Epithelial cell of prostate (primary cell): ENCODE data around the gene PCDHGC5.

ENCODE experiments used
- DNase-seq: peaks from one replicate; pipeline ENCODE4 v3.0.0-alpha.2; 2011; ENCODE audit warnings: low read depth, low spot score
- H3K27ac ChIP-seq: fragments of 450-650 bp; 2 replicates; pipeline ENCODE4 v1.5.1; 2017; ENCODE audit warnings: mild to moderate bottlenecking

PCDHGC5 gene

DNA sequence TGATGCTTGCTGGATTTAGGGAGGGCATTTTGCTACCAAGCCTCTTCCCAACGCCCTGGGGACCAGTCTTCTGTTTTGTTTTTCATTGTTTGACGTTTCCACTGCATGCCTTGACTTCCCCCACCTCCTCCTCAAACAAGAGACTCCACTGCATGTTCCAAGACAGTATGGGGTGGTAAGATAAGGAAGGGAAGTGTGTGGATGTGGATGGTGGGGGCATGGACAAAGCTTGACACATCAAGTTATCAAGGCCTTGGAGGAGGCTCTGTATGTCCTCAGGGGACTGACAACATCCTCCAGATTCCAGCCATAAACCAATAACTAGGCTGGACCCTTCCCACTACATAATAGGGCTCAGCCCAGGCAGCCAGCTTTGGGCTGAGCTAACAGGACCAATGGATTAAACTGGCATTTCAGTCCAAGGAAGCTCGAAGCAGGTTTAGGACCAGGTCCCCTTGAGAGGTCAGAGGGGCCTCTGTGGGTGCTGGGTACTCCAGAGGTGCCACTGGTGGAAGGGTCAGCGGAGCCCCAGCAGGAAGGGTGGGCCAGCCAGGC lies 23.0 kb downstream of the PCDHGC5 start:
- no peak for DNase-seq
- peak overlapping the region; percentile 97 for H3K27ac ChIP-seq

DNA sequence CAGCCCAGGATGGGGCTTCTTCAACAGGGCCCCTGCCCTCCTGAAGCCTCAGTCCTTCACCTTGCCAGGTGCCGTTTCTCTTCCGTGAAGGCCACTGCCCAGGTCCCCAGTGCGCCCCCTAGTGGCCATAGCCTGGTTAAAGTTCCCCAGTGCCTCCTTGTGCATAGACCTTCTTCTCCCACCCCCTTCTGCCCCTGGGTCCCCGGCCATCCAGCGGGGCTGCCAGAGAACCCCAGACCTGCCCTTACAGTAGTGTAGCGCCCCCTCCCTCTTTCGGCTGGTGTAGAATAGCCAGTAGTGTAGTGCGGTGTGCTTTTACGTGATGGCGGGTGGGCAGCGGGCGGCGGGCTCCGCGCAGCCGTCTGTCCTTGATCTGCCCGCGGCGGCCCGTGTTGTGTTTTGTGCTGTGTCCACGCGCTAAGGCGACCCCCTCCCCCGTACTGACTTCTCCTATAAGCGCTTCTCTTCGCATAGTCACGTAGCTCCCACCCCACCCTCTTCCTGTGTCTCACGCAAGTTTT lies 23.6 kb downstream of the PCDHGC5 start:
- H3K27ac ChIP-seq, result peak overlapping the region; percentile 97
- DNase-seq, result no peak

DNA sequence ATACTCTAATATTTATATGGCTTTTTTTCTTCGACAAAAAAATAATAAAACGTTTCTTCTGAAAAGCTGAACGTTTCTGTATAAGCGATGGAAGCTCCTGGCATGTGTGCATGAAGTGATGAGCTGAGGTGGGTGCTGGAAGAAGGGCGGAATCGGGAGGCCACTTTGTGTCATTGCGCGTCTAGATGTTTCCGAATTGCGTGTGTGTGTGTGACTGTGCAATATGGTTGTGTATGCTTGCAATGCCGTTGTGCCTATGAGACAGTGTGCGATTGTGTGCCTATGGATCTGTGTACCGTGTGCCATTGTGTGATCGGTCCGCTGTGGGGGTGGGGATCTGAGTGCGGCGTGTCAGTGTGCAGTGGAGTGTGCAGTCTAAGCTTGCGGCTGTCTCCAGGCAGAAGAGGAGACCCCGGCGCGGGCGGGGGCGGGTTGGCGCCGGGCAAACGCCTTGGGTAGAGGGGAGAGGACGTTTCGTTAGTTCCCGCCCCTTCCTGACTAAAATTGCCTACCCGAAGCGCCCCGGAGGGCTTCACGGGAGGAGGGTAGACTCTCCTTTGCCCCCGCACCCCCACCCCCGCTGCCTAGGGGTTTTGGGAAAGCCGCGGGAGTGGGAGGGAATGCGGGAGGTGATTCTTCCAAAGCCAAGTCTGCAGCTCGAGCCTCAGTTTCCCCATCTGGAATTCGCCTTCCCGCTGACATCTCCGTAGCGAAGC lies 24.2 kb downstream of the PCDHGC5 start:
- H3K27ac ChIP-seq, result peak overlapping the region; percentile 97
- no peak for DNase-seq

DNA sequence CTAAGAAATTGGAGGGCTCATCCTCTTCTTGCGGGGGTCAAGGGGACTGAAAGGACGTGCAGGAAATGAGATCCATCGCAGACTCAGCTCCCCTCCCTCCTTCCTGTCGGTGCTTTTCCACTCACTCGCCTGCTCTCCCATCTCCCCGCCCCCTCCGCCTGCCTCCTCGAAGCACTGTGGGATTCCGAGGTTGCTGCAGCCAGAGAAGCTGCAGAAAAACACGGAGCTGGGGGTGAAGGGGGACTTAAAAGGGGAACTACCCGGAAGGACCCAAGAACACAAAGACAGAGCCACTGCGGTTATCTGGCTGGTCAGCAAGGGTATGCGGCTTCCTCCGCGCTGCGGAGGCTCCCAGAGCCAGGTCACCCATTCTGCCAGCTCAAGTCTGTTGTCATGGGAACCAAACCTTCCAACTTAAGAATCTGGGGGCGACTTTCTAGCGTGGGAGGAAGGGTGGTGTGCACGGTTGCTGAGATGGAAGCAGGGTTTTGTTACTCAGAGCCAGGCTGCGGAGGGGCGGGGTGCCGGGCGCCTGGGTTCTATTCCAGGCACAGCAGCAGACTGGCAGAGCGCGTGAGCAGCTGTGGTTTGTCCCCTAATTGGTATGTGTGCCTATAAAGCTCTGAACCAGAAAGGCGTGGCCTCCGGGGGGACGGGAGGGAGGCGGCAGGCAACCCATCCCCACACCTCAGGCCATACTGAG lies 24.9 kb downstream of the PCDHGC5 start:
- no peak for DNase-seq

DNA sequence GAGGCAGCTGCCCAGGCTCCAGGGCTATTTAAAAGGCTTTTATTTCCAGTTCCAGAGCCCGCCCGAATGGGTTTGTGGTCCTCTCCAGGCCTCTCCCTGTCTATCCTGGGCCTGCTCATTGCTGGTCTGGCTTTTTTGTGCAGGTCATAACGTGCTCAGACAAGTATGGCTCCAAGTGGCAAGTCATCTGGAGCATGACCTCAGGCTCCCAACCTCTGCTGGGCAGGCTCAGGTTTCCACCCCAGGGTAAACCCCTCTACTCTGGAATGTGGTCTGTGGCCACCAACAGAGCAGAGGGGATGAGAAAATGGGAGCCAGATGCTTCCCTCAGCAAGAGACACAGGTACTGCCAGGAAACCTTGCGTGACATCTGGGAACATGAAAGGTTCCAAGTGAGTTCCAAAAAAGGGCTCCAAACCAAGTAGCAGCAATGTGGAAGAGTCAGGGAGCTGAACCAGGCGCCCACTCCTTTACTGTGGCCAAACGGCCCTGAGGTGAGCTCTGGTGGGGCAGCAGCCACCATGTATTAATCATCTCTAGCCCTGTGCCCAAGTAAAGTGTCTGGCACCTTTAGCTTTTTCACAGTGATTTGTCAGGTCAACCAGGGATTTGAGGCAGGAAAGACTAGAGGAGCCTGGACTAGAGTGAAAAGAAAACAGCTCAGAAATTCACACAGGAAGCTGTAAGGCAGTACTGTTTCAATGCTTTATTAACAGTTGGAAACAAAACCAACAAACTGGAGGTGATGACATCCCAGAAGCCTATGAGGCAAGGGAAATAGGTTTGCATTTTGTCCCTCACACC lies 25.7 kb downstream of the PCDHGC5 start:
- DNase-seq, result peak; percentile 88

More for the DNA sequence above, 24.9 kb downstream of the PCDHGC5 start:
- H3K27ac ChIP-seq, result peak overlapping the region; percentile 97

DNA sequence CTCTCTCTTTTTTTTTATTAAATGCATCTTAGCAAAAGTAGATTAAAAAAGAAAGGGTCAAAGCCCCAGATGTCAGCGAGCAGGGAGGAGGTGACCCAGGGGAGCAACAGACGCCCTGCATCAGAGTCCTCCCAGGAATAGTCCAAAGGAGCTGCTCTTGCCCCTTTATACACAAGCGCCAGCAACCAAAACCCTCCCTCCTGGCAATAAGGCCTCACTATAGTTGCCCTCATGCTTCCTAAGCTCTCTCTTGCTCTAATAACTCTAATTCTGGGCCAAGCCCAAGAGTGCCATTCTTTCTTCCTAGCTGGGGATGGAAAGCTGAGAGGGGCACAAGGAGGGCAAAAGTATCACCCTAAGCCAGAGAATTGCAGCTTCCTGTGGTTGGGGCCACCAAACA lies 26.3 kb downstream of the PCDHGC5 start:
- peak overlapping the region; percentile 97 for H3K27ac ChIP-seq
- no peak for DNase-seq

More for the DNA sequence above, 25.7 kb downstream of the PCDHGC5 start:
- peak overlapping the region; percentile 97 for H3K27ac ChIP-seq

DNA sequence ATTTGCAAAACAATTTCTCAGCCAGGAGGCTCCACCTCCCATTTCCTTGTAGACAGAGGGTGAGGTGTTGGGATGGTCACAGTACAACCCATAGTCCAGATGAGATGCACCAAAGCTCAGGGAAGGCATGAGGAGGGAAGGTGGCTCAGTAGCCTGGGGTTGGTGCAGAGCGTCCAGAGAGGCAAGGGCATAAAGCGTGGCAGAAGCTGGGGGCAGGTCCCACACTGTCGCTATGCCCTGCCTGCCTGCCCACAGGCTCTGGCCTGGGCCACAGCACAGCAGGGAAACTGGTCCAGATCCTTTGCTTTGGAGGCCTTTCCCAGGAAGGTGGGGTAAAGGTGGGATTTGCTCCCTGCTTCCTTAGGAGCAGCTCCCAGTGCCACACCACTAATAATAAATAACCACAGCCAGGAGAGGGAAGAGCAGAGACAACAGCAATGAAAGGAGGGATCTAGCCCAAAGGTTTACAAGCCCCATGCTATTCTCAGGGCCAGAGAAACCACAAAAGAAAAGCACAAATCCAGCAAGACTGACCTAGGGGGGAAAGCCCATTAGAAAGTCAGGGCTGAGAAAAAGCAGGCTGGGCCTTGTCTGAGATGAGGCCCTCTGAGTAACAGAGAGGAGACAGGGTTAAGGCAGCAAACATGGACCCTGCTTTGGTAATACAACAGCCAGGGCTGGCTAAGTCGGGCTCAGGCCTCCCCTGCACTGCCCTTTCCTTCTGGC lies 27.2 kb downstream of the PCDHGC5 start:
- DNase-seq, result no peak
- H3K27ac ChIP-seq, result peak overlapping the region; percentile 97

DNA sequence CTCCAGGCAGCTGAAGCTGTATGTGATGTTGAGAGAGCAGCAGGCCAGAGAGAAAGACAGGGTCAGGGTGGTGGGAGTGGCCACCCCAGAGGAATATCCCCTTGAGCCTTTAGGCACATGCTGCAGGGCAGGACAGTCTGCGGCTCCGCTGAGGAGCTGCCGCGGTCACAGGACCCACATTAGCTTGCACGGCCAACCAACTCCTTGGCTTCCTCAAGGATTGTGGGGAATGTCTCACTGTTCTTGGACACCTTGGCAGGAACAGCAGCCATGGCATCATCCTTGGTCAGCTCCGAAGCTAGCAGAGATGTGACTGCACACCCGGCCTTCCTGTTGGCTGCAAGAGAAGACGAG lies 27.8 kb downstream of the PCDHGC5 start:
- DNase-seq, result no peak
- peak overlapping the region; percentile 97 for H3K27ac ChIP-seq

DNA sequence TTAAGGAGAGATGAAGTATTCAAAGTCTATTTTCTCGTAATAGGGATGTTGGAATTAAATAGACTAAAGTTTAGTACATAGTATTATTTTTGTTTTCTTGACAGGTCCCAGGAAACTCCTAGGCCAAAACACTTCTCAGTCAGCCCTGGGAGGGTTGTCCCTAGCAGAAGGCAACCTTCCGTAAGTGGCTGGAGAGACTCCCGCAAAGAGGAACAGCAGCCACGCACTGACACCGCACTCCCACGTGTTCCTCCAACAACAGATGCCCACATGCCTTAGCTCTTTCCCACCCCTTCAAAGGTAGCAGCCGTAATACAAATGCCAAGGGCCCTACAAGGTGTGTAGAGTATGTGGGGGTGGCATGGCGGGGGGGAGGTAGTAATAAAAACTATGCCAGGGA lies 28.4 kb downstream of the PCDHGC5 start:
- peak overlapping the region; percentile 97 for H3K27ac ChIP-seq
- no peak for DNase-seq

DNA sequence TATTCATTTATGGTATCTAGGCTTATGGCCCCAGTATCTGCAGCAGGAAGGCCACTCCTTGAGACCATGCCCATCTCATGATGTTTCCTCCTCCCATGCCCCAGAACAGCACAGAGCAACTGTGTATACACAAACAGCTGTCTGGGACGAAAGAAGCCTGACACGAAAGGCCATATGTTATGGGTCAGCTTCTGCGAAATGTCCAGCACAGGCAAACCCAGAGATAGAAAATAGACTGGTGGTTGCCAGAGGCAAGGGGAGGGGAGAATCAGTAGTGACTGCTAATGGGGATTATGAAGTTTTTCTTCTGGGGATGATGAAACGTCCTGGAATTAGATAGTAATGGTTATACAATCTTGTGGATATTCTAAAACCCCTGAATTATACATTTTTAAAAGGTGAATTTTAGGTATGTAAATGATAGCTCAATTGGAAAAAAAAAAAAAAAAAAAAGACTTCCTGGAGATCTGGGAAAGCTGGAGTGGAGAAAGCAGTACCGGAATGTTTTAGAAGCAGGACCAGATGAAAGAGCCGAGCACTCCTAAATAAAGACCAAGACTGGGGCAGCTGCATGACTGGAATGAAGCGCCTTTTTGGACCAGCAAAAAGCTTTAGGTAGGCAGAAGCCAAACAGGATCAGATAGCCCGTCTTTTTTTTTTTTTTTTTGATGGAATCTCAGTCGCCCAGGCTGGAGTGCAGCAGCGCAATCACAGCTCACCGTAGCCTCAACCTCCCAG lies 29.2 kb downstream of the PCDHGC5 start:
- peak overlapping the region; percentile 97 for H3K27ac ChIP-seq
- no peak for DNase-seq

DNA sequence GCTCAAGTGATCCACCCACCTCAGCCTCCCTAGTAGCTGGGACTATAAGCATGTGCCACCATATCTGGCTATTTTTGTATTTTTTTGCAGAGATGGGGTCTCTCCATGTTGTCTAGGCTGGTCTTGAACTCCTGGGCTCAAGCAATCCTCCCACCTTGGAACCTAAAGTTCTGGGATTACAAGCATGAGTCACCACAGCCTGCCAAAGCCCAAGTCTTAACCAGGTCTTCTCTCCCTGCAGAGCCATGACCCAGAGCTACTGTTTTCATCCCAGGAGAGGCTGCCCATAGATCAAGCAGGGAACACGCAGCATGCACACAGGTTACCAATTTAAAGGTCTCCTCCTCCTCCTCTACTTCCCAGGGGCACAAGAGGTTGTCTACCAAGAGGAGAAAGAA lies 29.7 kb downstream of the PCDHGC5 start:
- peak overlapping the region; percentile 97 for H3K27ac ChIP-seq
- no peak for DNase-seq

DNA sequence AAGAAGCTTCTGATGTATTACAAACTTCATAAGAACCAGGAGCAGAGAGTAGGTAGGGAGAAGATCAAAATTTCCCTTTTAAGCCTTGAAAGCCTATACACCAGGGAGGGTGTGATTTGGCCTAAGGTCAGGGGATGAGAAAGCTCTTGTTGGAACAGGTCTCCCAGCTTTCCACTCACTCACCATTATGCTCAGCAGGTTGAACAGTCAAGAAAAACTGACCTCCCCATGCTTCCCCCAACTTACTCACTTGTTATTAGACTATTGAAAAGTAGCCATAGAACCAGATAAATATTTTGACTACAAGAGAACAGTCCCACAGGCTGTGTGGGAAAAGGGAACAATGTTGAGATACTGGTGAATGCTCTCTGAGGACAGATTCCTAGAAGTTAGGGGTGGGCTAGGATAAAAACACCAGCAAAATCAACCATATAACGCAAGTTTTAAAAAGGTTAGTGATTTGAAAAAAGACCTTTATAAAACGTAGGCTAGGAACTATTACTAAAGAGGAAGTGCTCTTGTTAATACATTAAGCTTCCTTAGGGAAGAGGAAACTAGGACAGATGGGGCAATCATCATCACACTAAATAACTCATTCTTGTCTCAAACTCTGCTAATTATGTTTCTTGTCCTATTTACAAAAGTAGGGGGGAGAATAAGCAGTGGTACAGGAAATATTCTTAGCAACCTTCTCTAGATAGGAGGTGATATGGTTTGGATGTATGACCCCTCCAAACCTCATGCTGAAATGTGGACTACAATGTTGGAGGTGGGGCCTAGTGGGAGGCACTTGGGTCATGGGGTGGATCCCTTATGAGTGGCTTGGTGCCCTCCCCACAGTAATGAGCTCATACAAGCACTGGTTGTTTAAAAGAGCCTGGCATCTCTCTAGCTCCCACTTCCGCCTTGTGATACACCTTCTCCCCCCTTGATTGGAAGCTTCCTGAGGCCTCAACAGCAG lies 31.0 kb downstream of the PCDHGC5 start:
- no peak for DNase-seq
- H3K27ac ChIP-seq, result peak overlapping the region; percentile 97

DNA sequence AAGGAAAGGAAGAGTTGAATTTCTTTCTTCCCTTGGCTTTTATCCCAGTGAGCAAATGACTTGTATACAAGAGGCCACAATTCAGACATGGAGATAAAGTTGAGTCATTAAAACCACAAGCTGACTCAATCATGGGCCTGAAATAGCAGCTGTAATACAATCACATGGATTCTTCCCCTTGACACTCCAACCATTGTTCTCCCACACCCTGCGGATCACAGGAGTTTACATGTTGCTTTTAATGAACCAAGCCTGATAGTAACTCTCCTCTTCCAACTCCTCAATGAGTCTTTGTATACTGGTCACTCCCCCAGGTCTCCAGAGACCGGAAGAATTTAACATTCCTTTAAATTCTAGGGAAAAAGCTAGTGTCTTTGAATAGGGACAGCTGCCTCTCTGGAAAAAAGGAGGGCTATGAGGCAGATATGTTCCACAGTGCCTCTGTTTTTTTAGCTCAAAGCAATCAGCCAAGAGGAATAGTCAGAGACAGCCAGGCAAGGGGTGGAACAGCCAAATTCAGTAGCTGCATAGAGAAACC lies 32.4 kb downstream of the PCDHGC5 start:
- peak; percentile 98 for DNase-seq
- H3K27ac ChIP-seq, result peak overlapping the region; percentile 97

DNA sequence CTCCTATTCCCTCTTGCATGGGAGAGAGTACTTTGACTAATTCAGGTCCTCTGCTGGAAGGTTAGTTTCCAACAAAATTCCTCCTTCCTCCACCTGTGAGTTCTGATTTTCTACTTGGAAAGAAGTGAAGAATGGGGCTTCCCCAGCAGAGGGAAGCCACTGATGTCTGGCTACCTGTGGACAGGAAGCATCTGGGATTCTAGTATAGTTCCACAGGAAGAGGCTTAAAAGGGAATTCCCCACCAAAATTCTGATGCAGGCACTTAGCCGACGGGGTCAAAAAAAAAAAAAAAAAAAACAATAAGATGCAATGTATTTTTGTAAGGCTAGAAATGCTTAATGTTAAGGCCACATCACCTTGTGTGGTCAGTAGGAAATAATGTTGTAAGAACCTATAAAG lies 33.4 kb downstream of the PCDHGC5 start:
- H3K27ac ChIP-seq, result peak overlapping the region; percentile 97
- no peak for DNase-seq

DNA sequence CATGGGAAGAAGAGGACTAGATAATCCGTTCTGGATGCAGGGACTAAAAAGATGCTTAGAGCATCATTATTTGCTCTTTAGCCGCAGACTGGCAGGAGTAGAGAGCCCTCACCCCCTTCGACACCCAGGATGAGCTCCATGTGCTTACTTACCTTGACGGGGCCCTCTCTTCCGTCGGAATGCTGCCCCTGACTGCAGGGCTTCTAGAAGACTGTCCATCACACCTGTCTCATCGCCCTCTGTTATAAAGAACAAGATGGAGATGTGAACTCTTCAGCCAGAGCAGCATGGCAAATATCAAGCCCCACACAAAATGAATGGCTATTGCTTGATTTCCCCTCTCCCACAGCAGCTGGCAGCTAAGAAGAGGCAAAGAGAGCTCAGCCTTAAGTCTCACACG lies 35.1 kb downstream of the PCDHGC5 start:
- H3K27ac ChIP-seq, result no peak overlapping the region
- DNase-seq, result no peak

DNA sequence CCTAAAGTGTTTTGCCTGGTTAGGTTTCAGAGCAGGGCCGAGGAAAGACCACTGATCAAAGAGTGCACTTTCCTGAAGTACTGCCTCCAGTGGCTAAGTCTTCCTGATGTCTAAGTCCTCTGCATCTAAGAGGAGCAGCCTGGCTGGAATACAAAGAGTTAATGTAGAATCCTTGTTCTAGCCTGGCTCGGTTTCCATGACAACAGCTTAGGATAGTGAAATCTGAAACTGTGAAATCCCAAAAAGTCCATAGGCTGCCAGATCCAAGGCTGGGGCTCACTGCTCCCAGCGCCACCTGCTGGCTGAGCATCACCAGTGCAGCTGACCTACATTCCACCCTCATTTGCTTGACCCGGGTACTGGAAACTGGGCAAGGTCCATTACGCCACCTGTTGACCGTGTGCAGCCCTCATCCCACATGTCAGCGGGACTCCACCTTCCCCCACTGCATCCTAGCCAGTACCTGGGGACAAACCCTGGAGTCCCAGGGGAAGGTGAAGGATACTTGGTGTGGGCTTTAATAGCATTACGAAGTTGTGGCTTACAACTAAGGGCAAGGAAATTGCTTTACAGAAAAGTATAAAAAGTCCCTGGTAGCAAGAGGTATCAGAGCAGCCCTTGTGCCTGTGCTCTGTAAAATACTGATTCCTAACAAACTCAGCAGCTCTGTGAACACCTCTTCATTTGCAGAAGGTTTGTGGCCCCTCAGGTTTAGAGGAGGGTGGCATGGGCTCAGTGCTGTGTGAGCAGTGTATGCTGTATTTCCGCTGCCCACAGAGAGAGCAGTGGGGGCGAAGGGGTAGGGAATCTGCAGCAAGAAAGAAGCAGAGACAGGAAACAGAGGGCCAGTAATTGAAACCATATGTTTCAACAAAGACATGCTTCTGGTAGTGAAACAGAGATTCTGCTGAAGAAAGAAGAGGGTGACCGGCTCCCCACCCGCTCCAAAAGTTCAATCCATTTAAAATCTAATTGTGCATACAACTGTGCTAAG lies 36.0 kb downstream of the PCDHGC5 start:
- no peak for DNase-seq
- H3K27ac ChIP-seq, result peak overlapping the region; percentile 45

DNA sequence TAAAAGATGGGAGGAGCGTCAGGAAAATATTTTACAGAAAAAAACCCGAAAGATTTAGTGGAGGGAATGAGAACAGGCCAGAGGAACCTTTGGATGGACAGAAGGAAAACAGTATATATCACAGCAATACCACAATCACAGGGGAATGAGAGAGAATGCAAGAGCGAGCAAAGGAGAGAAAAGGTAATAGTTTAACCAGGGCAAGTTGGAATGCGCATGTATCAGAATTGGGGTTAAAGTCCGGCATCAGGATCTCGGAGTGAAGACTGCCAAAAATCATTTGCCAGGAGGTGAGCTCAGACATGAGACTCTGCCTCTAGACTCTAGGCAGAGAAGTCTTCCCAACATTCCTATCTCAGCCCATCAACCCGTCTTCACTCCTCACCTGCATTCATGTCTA lies 36.8 kb downstream of the PCDHGC5 start:
- no peak for DNase-seq
- H3K27ac ChIP-seq, result peak overlapping the region; percentile 45
